Astrocyte (in vitro differentiated cells and primary cell): Measurements from ENCODE around the gene MZT1. TPM values are rescaled to one million over a fixed set of nuclear protein-coding genes. Genes with fewer than 3 reads are reported as not detected.

Source experiments
- DNase-seq: peaks from one replicate; pipeline ENCODE4 v3.0.0-alpha.2; 2010; ENCODE audit warnings: low read depth
- FAIRE-seq: peaks from 2 replicates; lab custom pipeline; 2011; peaks lifted over from hg19 to GRCh38; lab: Jason Lieb, UNC
- H2AFZ ChIP-seq: 2 replicates; pipeline ENCODE4 v1.6.0; 2012; ENCODE audit warnings: low read depth, low read length, inconsistent platforms
- H3K27ac ChIP-seq: 2 replicates; pipeline ENCODE4 v1.5.1; 2011; ENCODE audit warnings: low read depth, low read length, inconsistent platforms
- H3K27me3 ChIP-seq: 2 replicates; pipeline ENCODE4 v1.6.0; 2011; ENCODE audit warnings: low read length, inconsistent platforms; ENCODE audit not compliant: insufficient read depth
- H3K36me3 ChIP-seq: 2 replicates; pipeline ENCODE4 v1.5.1; 2011; ENCODE audit warnings: low read length, inconsistent platforms; ENCODE audit not compliant: insufficient read depth
- H3K4me1 ChIP-seq: 2 replicates; pipeline ENCODE4 v1.5.1; 2011; ENCODE audit warnings: low read length, inconsistent platforms; ENCODE audit not compliant: insufficient read depth
- H3K4me2 ChIP-seq: 2 replicates; pipeline ENCODE4 v1.6.0; 2012; ENCODE audit warnings: low read length, inconsistent platforms
- H3K4me3 ChIP-seq: 2 replicates; pipeline ENCODE4 v1.5.1; 2011; ENCODE audit warnings: low read depth, mild to moderate bottlenecking, low read length, inconsistent platforms; ENCODE audit not compliant: insufficient read depth
- H3K79me2 ChIP-seq: 2 replicates; pipeline ENCODE4 v1.6.0; 2012; ENCODE audit warnings: mild to moderate bottlenecking, low read length, inconsistent platforms; ENCODE audit not compliant: insufficient read depth
- H3K9ac ChIP-seq: 2 replicates; pipeline ENCODE4 v1.6.0; 2012; ENCODE audit warnings: mild to moderate bottlenecking, low read length, inconsistent platforms
- H3K9me3 ChIP-seq: 2 replicates; pipeline ENCODE4 v1.5.1; 2012; ENCODE audit warnings: low read depth, mild to moderate bottlenecking, low read length, inconsistent platforms; ENCODE audit not compliant: insufficient read depth
- H4K20me1 ChIP-seq: 2 replicates; pipeline ENCODE4 v1.6.0; 2012; ENCODE audit warnings: low read length, inconsistent platforms; ENCODE audit not compliant: insufficient read depth
- H3K27ac Mint-ChIP-seq: one replicate; pipeline ENCODE4 v1.8.0; 2021; ENCODE audit warnings: mild to moderate bottlenecking, mixed read lengths; ENCODE audit not compliant: unreplicated experiment
- H3K27me3 Mint-ChIP-seq: one replicate; pipeline ENCODE4 v1.8.0; 2021; ENCODE audit warnings: low read depth, mixed read lengths; ENCODE audit not compliant: unreplicated experiment
- H3K36me3 Mint-ChIP-seq: one replicate; pipeline ENCODE4 v1.8.0; 2021; ENCODE audit warnings: low read depth, mixed read lengths; ENCODE audit not compliant: unreplicated experiment
- H3K4me1 Mint-ChIP-seq: one replicate; pipeline ENCODE4 v1.8.0; 2021; ENCODE audit warnings: low read depth, mixed read lengths; ENCODE audit not compliant: unreplicated experiment
- H3K4me3 Mint-ChIP-seq: one replicate; pipeline ENCODE4 v1.8.0; 2021; ENCODE audit warnings: mild to moderate bottlenecking, moderate library complexity, mixed read lengths; ENCODE audit not compliant: unreplicated experiment
- H3K9me3 Mint-ChIP-seq: one replicate; pipeline ENCODE4 v1.8.0; 2021; ENCODE audit warnings: mild to moderate bottlenecking, mixed read lengths; ENCODE audit not compliant: unreplicated experiment
- EZH2 ChIP-seq: IDR thresholded peaks from 2 replicates; pipeline ENCODE4 v1.6.1; 2012; ENCODE audit warnings: mild to moderate bottlenecking, low read length, inconsistent platforms; ENCODE audit not compliant: insufficient read depth
- total RNA-seq: library from RNA; stranded (reverse); gene quantifications from 2 replicates; pipeline ENCODE4 v1.2.1, GENCODE V29; 2021
- TF ChIP-seq, protein P1 (sequence below): IDR thresholded peaks from 2 replicates; pipeline ENCODE4 v1.5.1; 2011; ENCODE audit warnings: low read depth, mild to moderate bottlenecking, inconsistent platforms, low read length, moderate library complexity; ENCODE audit not compliant: insufficient read depth

Gene MZT1
- total RNA-seq, 1 donor from 2014 or later: 13.5 TPM

DNA sequence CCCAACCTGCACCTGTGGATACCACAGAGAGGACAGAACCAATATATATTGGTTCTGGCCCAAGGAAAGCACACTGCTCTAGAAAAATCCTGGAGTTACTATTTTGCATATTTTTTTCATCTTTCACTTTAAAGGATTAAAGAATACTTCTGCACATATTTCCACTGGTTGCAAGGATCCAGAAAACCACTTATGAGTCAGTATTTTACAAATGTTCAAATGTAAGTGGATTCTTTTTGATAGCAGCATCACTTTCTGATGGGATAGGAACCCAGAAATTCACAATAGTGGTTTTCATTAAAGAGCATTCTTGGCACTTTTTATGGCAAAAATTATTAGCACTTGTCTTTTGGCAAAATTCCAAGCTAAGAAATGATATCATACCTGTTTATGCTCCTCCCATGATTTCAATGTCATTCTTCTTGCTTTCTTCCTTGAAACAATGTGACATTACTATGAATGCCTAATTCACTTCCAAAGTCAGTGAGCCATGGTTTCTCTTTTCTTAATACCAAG is 38.2 kb downstream of the MZT1 start:
- no peaks in the 10 kb centered on the region for H3K4me1 Mint-ChIP-seq
- Histone ChIP-seq H3K4me3 (no peak overlapping the region), H4K20me1 (no peaks in the 10 kb centered on the region), H3K4me1 (no peaks in the 10 kb centered on the region), H3K27ac (no peak overlapping the region), H3K27me3 (no peaks in the 10 kb centered on the region), H3K4me2 (no peak overlapping the region), H3K9me3 (peaks cover 2% of the 10 kb centered on the region), H3K79me2 (no peaks in the 10 kb centered on the region), H3K36me3 (no peaks in the 10 kb centered on the region), H3K9ac (no peak overlapping the region), H2AFZ (no peak overlapping the region)
- peak; percentile 64 for DNase-seq
- peaks cover 11% of the 10 kb centered on the region for H3K9me3 Mint-ChIP-seq
- H3K27ac Mint-ChIP-seq: no peak overlapping the region
- H3K27me3 Mint-ChIP-seq: no peaks in the 10 kb centered on the region
- H3K36me3 Mint-ChIP-seq: no peaks in the 10 kb centered on the region
- TF ChIP-seq, protein P1, sequence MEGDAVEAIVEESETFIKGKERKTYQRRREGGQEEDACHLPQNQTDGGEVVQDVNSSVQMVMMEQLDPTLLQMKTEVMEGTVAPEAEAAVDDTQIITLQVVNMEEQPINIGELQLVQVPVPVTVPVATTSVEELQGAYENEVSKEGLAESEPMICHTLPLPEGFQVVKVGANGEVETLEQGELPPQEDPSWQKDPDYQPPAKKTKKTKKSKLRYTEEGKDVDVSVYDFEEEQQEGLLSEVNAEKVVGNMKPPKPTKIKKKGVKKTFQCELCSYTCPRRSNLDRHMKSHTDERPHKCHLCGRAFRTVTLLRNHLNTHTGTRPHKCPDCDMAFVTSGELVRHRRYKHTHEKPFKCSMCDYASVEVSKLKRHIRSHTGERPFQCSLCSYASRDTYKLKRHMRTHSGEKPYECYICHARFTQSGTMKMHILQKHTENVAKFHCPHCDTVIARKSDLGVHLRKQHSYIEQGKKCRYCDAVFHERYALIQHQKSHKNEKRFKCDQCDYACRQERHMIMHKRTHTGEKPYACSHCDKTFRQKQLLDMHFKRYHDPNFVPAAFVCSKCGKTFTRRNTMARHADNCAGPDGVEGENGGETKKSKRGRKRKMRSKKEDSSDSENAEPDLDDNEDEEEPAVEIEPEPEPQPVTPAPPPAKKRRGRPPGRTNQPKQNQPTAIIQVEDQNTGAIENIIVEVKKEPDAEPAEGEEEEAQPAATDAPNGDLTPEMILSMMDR: no peak
- TF ChIP-seq EZH2: no peak
- no peak for FAIRE-seq
- H3K4me3 Mint-ChIP-seq: no peak overlapping the region

DNA sequence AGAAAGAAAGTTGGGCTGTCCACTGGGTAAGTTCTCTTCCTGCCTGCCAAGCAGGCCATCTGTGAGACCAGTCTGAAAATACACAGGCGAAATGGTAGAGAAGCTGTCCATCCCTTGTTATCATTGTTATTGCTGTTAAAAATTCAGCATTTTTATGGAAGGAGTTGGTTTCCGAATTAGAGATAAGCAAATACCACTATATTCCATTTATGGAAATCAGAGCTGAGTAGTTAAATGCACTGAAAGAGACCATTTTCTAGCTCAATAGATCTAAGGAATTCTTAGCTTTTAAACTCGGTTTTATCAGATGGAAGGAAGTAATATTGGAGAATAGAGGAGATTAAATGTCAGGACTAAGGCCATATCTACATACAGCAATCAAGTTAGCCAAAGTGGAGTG is 40.7 kb downstream of the MZT1 start:
- Histone ChIP-seq H3K4me2 (no peak overlapping the region), H3K4me3 (no peak overlapping the region), H2AFZ (no peak overlapping the region), H3K27ac (no peak overlapping the region), H3K27me3 (no peaks in the 10 kb centered on the region), H3K9ac (no peak overlapping the region), H4K20me1 (no peaks in the 10 kb centered on the region), H3K36me3 (no peaks in the 10 kb centered on the region), H3K4me1 (no peaks in the 10 kb centered on the region), H3K79me2 (no peaks in the 10 kb centered on the region), H3K9me3 (no peaks in the 10 kb centered on the region)
- H3K27me3 Mint-ChIP-seq: no peaks in the 10 kb centered on the region
- H3K36me3 Mint-ChIP-seq: no peaks in the 10 kb centered on the region
- FAIRE-seq: no peak
- no peak for TF ChIP-seq EZH2
- TF ChIP-seq, protein P1: no peak
- H3K4me3 Mint-ChIP-seq: no peak overlapping the region
- H3K4me1 Mint-ChIP-seq: no peaks in the 10 kb centered on the region
- peaks cover 2% of the 10 kb centered on the region for H3K9me3 Mint-ChIP-seq
- DNase-seq: peak; percentile 52
- H3K27ac Mint-ChIP-seq: no peak overlapping the region

DNA sequence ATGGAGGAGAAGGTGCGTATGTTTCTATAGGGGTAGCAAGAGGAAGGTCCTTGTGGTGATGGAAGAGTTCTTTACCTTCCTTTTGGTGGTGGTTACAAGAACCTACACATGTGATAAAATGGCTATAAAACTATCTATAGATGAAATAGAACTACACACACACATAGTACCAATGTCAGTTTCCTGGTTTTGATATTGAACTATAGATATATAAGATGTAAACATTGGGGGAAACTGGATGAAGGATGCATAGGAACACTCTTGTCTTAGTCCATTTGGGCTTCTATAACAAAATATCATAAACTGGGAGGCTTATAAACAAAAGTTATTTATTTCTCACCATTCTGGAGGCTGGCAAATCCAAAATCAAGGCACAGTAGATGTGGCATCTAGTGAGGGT is 47.1 kb downstream of the MZT1 start:
- no peaks in the 10 kb centered on the region for H3K4me1 Mint-ChIP-seq
- H3K27me3 Mint-ChIP-seq: no peaks in the 10 kb centered on the region
- H2AFZ ChIP-seq: no peak overlapping the region
- no peak overlapping the region for H3K9ac ChIP-seq
- H4K20me1 ChIP-seq: no peaks in the 10 kb centered on the region
- no peaks in the 10 kb centered on the region for H3K9me3 ChIP-seq
- no peaks in the 10 kb centered on the region for H3K4me1 ChIP-seq
- H3K27ac ChIP-seq: no peak overlapping the region
- no peak overlapping the region for H3K27ac Mint-ChIP-seq
- H3K4me3 ChIP-seq: no peak overlapping the region
- no peaks in the 10 kb centered on the region for H3K79me2 ChIP-seq
- no peaks in the 10 kb centered on the region for H3K36me3 ChIP-seq
- no peak overlapping the region for H3K4me3 Mint-ChIP-seq
- no peaks in the 10 kb centered on the region for H3K27me3 ChIP-seq
- FAIRE-seq: no peak
- DNase-seq: no peak
- no peak overlapping the region for H3K4me2 ChIP-seq
- TF ChIP-seq EZH2: no peak
- TF ChIP-seq, protein P1: no peak
- H3K9me3 Mint-ChIP-seq: no peaks in the 10 kb centered on the region
- no peaks in the 10 kb centered on the region for H3K36me3 Mint-ChIP-seq
